GM12864 (cell line): ENCODE results near the gene SNX18.

Experiments used
- DNase-seq: peaks from one replicate; pipeline ENCODE4 v3.0.0-alpha.2; 2011; ENCODE audit warnings: low read depth
- H3K4me3 ChIP-seq: 2 replicates; pipeline ENCODE4 v1.5.1; 2011; ENCODE audit warnings: mild to moderate bottlenecking, low read depth, low read length, control low read depth
- TF ChIP-seq, protein P1 (sequence below): IDR thresholded peaks from 2 replicates; pipeline ENCODE4 v1.5.1; 2011; ENCODE audit warnings: low read depth, mild to moderate bottlenecking, moderate library complexity, low read length, control low read depth, inconsistent platforms; ENCODE audit errors: missing control alignments

The SNX18 gene

GRCh38 chr5:54517512-54518145 lies at the start of gene SNX18:
SNX18 (plus strand) TSS chr5:54517759; CDS start chr5:54517953, 194 bp downstream.
- TF ChIP-seq, protein P1, sequence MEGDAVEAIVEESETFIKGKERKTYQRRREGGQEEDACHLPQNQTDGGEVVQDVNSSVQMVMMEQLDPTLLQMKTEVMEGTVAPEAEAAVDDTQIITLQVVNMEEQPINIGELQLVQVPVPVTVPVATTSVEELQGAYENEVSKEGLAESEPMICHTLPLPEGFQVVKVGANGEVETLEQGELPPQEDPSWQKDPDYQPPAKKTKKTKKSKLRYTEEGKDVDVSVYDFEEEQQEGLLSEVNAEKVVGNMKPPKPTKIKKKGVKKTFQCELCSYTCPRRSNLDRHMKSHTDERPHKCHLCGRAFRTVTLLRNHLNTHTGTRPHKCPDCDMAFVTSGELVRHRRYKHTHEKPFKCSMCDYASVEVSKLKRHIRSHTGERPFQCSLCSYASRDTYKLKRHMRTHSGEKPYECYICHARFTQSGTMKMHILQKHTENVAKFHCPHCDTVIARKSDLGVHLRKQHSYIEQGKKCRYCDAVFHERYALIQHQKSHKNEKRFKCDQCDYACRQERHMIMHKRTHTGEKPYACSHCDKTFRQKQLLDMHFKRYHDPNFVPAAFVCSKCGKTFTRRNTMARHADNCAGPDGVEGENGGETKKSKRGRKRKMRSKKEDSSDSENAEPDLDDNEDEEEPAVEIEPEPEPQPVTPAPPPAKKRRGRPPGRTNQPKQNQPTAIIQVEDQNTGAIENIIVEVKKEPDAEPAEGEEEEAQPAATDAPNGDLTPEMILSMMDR, result peak; percentile 83
- peak within 1 kb of the TSS; percentile 61 for H3K4me3 ChIP-seq
- DNase-seq, result peak; percentile 56

GRCh38 chr5:54469622-54470021 lies 47.9 kb upstream of the SNX18 start:
- peak; percentile 13 for DNase-seq
- TF ChIP-seq, protein P1, result no peak
- no peak overlapping the region for H3K4me3 ChIP-seq

DNA sequence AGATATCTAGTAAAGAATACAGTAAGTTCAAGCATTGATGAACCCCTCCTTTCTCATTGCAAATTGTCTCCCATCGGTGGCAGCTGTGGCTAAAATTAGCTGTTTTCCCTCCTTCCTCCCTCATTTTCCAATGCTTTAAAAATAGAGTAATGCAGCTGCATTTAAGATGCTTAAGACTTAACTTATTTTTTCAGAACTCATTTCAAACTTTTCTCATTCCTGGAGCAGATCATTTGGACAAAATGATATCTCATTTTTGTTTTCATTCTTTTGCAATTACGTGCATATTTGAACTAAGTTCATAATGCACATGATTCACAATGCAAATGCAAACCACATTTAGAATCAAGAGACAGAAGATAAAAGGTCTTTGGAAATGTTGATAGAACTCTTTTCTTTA lies 47.4 kb upstream of the SNX18 start:
- DNase-seq, result no peak
- no peak overlapping the region for H3K4me3 ChIP-seq
- TF ChIP-seq, protein P1, result no peak

DNA sequence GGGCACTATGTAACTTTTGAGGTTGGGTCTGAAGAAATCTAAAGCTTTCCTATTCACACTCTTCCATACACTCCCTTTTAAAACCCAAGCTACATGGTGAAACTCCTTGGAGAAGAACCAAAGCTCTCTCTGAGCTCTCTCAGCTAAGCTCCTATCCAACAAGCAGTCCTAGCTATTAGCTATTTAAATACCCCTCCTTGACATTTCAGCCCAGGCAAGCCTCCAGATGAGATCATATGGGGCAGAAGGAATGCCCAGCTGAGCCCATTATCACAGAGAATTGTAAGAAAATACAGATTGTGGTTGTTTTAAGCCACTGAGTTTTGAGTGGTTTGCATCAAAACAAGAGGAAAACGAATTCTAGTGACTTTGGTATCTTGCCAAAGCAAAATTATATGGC lies 46.9 kb upstream of the SNX18 start:
- TF ChIP-seq, protein P1, result no peak
- H3K4me3 ChIP-seq, result no peak overlapping the region
- no peak for DNase-seq

- TF ChIP-seq, protein P1, result no peak
- no peak overlapping the region for H3K4me3 ChIP-seq
- no peak for DNase-seq
Observed at GRCh38 chr5:54471398-54471797, 46.2 kb upstream of the SNX18 start.

- no peak for DNase-seq
- no peak overlapping the region for H3K4me3 ChIP-seq
- TF ChIP-seq, protein P1, result no peak
Observed at GRCh38 chr5:54476682-54477081, 40.9 kb upstream of the SNX18 start.

GRCh38 chr5:54477941-54478478 lies 39.5 kb upstream of the SNX18 start:
- H3K4me3 ChIP-seq, result no peak overlapping the region
- TF ChIP-seq, protein P1, result no peak
- no peak for DNase-seq
